GM12872 (cell line): ENCODE data around the gene C1QTNF3.

ENCODE experiments used
- TF ChIP-seq, protein P1 (sequence below): IDR thresholded peaks from 3 replicates; pipeline ENCODE4 v1.5.1; 2011; ENCODE audit warnings: low read depth, mild to moderate bottlenecking, low read length, moderate library complexity; ENCODE audit not compliant: insufficient read depth

C1QTNF3 gene

GRCh38 chr5:34008802-34009201, 34.2 kb downstream of the C1QTNF3 start:
- TF ChIP-seq, protein P1, sequence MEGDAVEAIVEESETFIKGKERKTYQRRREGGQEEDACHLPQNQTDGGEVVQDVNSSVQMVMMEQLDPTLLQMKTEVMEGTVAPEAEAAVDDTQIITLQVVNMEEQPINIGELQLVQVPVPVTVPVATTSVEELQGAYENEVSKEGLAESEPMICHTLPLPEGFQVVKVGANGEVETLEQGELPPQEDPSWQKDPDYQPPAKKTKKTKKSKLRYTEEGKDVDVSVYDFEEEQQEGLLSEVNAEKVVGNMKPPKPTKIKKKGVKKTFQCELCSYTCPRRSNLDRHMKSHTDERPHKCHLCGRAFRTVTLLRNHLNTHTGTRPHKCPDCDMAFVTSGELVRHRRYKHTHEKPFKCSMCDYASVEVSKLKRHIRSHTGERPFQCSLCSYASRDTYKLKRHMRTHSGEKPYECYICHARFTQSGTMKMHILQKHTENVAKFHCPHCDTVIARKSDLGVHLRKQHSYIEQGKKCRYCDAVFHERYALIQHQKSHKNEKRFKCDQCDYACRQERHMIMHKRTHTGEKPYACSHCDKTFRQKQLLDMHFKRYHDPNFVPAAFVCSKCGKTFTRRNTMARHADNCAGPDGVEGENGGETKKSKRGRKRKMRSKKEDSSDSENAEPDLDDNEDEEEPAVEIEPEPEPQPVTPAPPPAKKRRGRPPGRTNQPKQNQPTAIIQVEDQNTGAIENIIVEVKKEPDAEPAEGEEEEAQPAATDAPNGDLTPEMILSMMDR = no peak

DNA sequence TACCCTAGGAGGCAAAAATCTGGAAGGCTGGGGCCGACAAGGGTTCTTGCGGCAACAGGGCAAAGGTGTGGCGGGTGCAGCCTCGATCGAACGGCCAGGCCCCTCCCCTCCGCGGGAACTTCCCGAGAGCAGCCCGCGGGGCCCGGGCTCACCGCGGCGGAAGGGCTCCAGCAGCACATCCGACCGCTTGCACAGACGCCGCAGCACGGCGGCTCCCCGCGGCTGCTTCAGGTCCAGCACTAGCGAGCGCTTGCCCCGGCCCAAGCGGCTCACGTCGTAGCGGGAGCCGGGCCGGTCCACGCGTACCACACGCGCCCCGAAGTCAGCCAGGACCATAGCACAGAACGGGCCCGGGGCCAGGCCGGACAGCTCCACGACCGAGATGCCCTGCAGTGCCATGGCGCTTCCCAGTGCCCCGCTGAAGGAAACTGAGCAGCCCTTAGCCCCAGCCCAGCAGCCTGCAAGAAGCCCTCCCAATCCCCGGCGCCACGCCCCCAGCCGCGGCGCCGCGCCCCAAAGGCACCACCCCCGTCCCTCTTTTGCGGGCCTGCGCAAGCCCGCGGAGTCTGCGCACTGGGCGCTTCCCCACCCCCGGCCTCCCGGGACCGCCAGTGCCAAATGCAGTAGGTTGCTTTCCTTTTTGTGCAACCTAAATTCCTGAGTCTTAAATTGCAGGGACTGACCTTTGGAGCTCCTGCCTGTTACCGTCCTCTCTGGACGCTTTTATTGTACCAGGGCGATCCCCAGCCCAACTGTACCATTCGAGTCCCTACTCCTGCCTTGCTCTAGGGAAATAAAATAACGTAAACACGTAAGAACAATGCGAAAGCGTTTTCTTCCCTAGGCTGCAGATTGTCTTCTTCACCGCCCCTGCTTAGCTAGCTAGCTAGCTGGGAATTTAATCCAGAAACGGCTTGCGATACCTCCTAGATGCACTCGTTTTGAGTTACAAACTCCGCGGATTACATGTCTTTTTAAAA, 35.1 kb downstream of the C1QTNF3 start, which contains the start of gene AMACR:
Gene AMACR, minus strand, starts transcription at position 430 of the 980 bp plus-strand sequence. Its CDS starts 31 bp downstream, at position 399.
- TF ChIP-seq, protein P1 = no peak

- TF ChIP-seq, protein P1 = no peak
Observed at GRCh38 chr5:34007201-34007620, 35.8 kb downstream of the C1QTNF3 start.

DNA sequence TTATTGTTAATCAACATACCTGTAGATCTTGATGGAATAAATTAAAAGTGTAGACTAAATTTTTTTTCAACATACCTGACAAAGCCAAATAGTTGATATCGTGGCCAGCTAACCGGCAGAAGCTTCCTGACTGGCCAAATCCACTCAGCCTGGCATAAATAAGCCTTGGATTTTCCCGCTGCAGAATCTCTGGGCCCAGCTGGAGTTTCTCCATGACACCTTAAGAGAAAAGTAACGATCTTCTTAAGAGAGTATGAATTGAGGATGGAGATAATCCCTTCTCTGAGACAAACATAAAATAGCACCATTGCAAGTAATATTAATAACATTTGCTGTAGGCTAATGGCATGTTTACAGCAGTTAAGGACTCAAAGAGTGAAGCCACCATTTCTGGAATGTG, 37.3 kb downstream of the C1QTNF3 start:
- TF ChIP-seq, protein P1 = no peak

GRCh38 chr5:34005211-34005610, 37.8 kb downstream of the C1QTNF3 start:
- TF ChIP-seq, protein P1 = no peak

- TF ChIP-seq, protein P1 = no peak
Observed at GRCh38 chr5:34003941-34004340, 39.1 kb downstream of the C1QTNF3 start.

- TF ChIP-seq, protein P1 = no peak
Observed at GRCh38 chr5:34002629-34003328, 40.2 kb downstream of the C1QTNF3 start.
